PC-3 (cell line): Measurements from ENCODE around the gene PHKB. TPM values are rescaled to one million over a fixed set of nuclear protein-coding genes. Genes with fewer than 3 reads are reported as not detected.
"Not testable (repeated sequence)": the region's sequence is repeated elsewhere in the genome, so short reads cannot be mapped to it uniquely, and the experiment has no call there.

Experiments used
- ATAC-seq: fragments of 200-7000 bp; cut with Tn5 transposase; 2 replicates; pipeline ENCODE4 v1.9.1; 2020; ENCODE audit warnings: mild to moderate bottlenecking, moderate library complexity
- BruUV-seq: library from RNA; stranded (reverse); fragments of 400-500 nt; replicated peaks from 2 replicates; lab custom pipeline; 2021; lab: Mats Ljungman, UMichigan
- CTCF ChIA-PET: fragments of 300-600 bp; sonication (Branson Sonifier 250); formaldehyde crosslinking; loops from one replicate; lab custom pipeline; 2022; ENCODE audit warnings: antibody characterized with exemption; lab: Charles Lee
- POLR2A ChIA-PET: fragments of 300-600 bp; sonication (Branson Sonifier 250); formaldehyde crosslinking; loops from one replicate; lab custom pipeline; 2022; ENCODE audit warnings: antibody characterized with exemption; ENCODE audit not compliant: unreplicated experiment; lab: Charles Lee
- DNase-seq: peaks from one replicate; pipeline ENCODE4 v3.0.0-alpha.2; 2015
- H2AFZ ChIP-seq: fragments of 300-600 bp; sonication (generic); 2 replicates; pipeline ENCODE4 v1.6.0; 2016; ENCODE audit warnings: antibody characterized with exemption, low read length
- H3F3A ChIP-seq: fragments of 300-600 bp; sonication (generic); one replicate; pipeline ENCODE4 v1.6.0; 2017; ENCODE audit warnings: antibody characterized with exemption, low read length, control low read depth, mild to moderate bottlenecking; ENCODE audit not compliant: unreplicated experiment
- H3K27ac ChIP-seq: fragments of 300-600 bp; sonication (generic); 2 replicates; pipeline ENCODE4 v1.5.1; 2016; ENCODE audit warnings: mild to moderate bottlenecking, low read length
- H3K27me3 ChIP-seq: fragments of 300-600 bp; sonication (generic); 2 replicates; pipeline ENCODE4 v1.6.1; 2016; ENCODE audit warnings: low read length, mixed read lengths
- H3K36me3 ChIP-seq: fragments of 300-600 bp; sonication (generic); 2 replicates; pipeline ENCODE4 v1.6.1; 2016; ENCODE audit warnings: low read depth, mixed run types, low read length, mixed read lengths
- H3K4me1 ChIP-seq: fragments of 300-600 bp; sonication (generic); 2 replicates; pipeline ENCODE4 v1.5.1; 2016; ENCODE audit warnings: low read length; ENCODE audit not compliant: insufficient read depth
- H3K4me2 ChIP-seq: fragments of 300-600 bp; sonication (generic); 2 replicates; pipeline ENCODE4 v1.6.0; 2016; ENCODE audit warnings: low read length
- H3K4me3 ChIP-seq: fragments of 300-600 bp; sonication (generic); 2 replicates; pipeline ENCODE4 v1.5.1; 2016; ENCODE audit warnings: mild to moderate bottlenecking, low read length, mixed read lengths
- H3K79me2 ChIP-seq: fragments of 300-600 bp; sonication (generic); 2 replicates; pipeline ENCODE4 v1.6.1; 2017; ENCODE audit warnings: low read length, mixed read lengths
- H3K9ac ChIP-seq: fragments of 300-600 bp; sonication (generic); 2 replicates; pipeline ENCODE4 v1.6.0; 2016; ENCODE audit warnings: mild to moderate bottlenecking, low read length
- H3K9me2 ChIP-seq: fragments of 300-600 bp; sonication (generic); replicated peaks from 2 replicates; pipeline ENCODE4 v1.6.1; 2016; ENCODE audit warnings: mixed run types, low read length, mixed read lengths
- H3K9me3 ChIP-seq: fragments of 300-600 bp; sonication (generic); 2 replicates; pipeline ENCODE4 v1.6.1; 2016; ENCODE audit warnings: low read length, mixed read lengths
- H4K20me1 ChIP-seq: fragments of 300-600 bp; sonication (generic); 2 replicates; pipeline ENCODE4 v1.6.1; 2016; ENCODE audit warnings: low read length, mixed read lengths
- CTCF ChIP-seq: fragments of 300-600 bp; sonication (generic); conservative IDR thresholded peaks from 2 replicates; pipeline ENCODE4 v1.5.1; 2017; ENCODE audit warnings: antibody characterized with exemption, low read depth, mild to moderate bottlenecking, low read length
- EZH2 ChIP-seq: fragments of 300-600 bp; sonication (generic); IDR thresholded peaks from one replicate; pipeline ENCODE4 v1.6.1; 2017; ENCODE audit warnings: antibody characterized with exemption, mild to moderate bottlenecking, low read length; ENCODE audit not compliant: unreplicated experiment
- EZH2phosphoT487 ChIP-seq: fragments of 300-600 bp; sonication (generic); IDR thresholded peaks from 2 replicates; pipeline ENCODE4 v1.6.1; 2018; ENCODE audit warnings: mild to moderate bottlenecking, antibody characterized with exemption, low read length, borderline replicate concordance
- intact Hi-C: fragments of 100-400 bp; cut with micrococcal nuclease; formaldehyde crosslinking; loops from 2 replicates; pipeline ENCODE4 v1.9.0; 2023
- total RNA-seq: library from RNA; depleted of rRNA; stranded (reverse); fragments of >200 nt; gene quantifications from 2 replicates; pipeline ENCODE4 v1.2.3, GENCODE V29; 2014

Gene PHKB
- total RNA-seq, 1 experiment from 2014 or later, result 31.8 TPM

DNA sequence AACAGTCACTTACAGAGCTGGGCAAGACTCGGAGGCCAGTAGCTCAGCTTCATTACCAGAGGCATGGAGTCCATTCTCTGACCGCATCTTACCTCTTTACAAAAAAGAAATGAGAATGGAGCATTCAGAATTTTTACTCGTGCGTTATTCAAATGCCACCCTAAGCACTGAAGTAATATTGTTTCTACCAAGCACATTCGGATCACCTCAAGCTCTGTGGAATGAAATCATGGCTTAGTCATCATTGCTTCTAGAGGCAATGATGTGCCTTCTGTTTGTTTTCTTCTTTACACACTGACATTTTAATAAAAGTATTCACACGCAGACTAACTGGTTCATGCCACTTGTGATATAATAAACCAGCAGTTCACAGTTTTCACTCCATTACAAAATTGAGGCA, 206.8 kb downstream of the PHKB start:
- no peaks in the 10 kb centered on the region for H3K27me3 ChIP-seq
- H2AFZ ChIP-seq, result no peak overlapping the region
- ATAC-seq, result no peak
- no peak for DNase-seq
- no peaks in the 10 kb centered on the region for H3K79me2 ChIP-seq
- H3K9ac ChIP-seq, result no peak overlapping the region
- ChIA-PET CTCF (no interaction called here), POLR2A (no interaction called here)
- no peak overlapping the region for H3K4me2 ChIP-seq
- H3K27ac ChIP-seq, result no peak overlapping the region
- no peaks in the 10 kb centered on the region for H3K36me3 ChIP-seq
- H3K4me1 ChIP-seq, result peaks cover 18% of the 10 kb centered on the region
- BruUV-seq, result no TSS peak
- no peak overlapping the region for H3K4me3 ChIP-seq
- no peaks in the 10 kb centered on the region for H3F3A ChIP-seq
- H3K9me2 ChIP-seq, result no peaks in the 10 kb centered on the region
- H4K20me1 ChIP-seq, result no peaks in the 10 kb centered on the region
- H3K9me3 ChIP-seq, result no peaks in the 10 kb centered on the region
- intact Hi-C loops, result loop anchor here (10.0 kb wide), 1 partner anchor 203 kb away; the partner anchor contains the start of genes ITFG1 and PHKB
- TF ChIP-seq EZH2phosphoT487, result no peak
- TF ChIP-seq CTCF, result no peak
- TF ChIP-seq EZH2, result no peak

DNA sequence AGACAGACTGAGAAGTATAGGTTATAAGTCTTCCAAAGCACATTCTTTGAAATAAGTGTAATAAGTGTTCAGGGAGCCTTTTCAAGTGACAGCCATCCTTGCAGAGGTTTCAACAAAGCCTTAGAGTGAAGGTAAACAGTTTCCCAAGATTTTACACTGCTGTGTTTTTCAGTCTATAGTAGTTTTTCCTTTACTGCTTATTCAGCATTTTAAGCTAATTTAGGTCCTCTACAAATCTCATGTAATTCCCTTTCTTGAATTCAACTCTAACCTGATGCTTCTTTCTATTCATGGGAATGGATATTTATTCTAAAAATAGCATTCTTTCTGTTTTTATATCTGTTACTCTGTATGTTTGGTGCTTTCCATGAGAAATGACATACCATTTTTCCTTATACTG, 211.3 kb downstream of the PHKB start:
- POLR2A ChIA-PET, result no interaction called here
- intact Hi-C loops, result no loop called here
- Histone ChIP-seq H3K4me1 (no peaks in the 10 kb centered on the region), H4K20me1 (no peaks in the 10 kb centered on the region), H3K79me2 (no peaks in the 10 kb centered on the region), H3K9ac (no peak overlapping the region), H3K27ac (no peak overlapping the region), H3K9me2 (no peaks in the 10 kb centered on the region), H3F3A (no peaks in the 10 kb centered on the region), H3K4me2 (no peak overlapping the region), H3K9me3 (no peaks in the 10 kb centered on the region), H3K36me3 (no peaks in the 10 kb centered on the region; the same call in 1 of the 2 replicates), H3K27me3 (no peaks in the 10 kb centered on the region), H2AFZ (no peak overlapping the region), H3K4me3 (no peak overlapping the region)
- BruUV-seq, result no TSS peak
- TF ChIP-seq EZH2phosphoT487 (no peak), EZH2 (no peak), CTCF (no peak)
- CTCF ChIA-PET, result no interaction called here
- ATAC-seq, result no peak
- DNase-seq, result no peak

DNA sequence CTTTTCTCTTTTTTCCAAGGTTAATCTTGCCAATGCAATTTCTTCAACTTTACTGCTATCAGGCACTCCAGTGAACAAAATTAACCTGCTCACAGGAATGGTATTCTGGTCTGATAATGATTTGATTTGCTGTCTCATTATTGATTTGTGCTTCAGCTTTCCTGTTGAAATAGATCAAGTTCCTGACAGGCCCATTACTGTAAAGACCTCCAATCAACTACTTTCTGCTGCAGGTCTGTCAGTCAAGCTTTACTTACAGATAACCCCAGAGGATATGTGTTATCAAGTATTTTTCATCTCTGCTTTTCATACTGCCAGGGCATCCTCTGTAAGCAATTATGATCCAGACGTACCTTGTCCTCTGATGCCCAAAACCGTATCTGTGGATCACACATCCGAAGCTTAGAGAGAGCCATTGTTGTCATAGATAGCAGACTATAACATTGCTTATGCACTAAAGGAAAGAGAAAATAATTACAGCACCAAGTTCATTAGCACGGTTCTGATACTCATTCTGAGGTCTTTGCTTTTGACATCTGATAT, 215.6 kb downstream of the PHKB start:
- H3K27me3 ChIP-seq, result no peaks in the 10 kb centered on the region
- no peak overlapping the region for H3K27ac ChIP-seq
- H4K20me1 ChIP-seq, result no peaks in the 10 kb centered on the region
- no peaks in the 10 kb centered on the region; the same call in 1 of the 2 replicates for H3K36me3 ChIP-seq
- no peak overlapping the region for H3K4me2 ChIP-seq
- BruUV-seq, result no TSS peak
- no peak overlapping the region for H3K9ac ChIP-seq
- ATAC-seq (no peak), DNase-seq (no peak)
- H3K9me2 ChIP-seq, result no peaks in the 10 kb centered on the region
- ChIA-PET CTCF (no interaction called here), POLR2A (no interaction called here)
- TF ChIP-seq CTCF, result no peak
- no peak for TF ChIP-seq EZH2phosphoT487
- no peak overlapping the region for H2AFZ ChIP-seq
- no peaks in the 10 kb centered on the region for H3K9me3 ChIP-seq
- no peaks in the 10 kb centered on the region for H3K79me2 ChIP-seq
- intact Hi-C loops, result no loop called here
- H3F3A ChIP-seq, result no peaks in the 10 kb centered on the region
- no peaks in the 10 kb centered on the region for H3K4me1 ChIP-seq
- no peak overlapping the region for H3K4me3 ChIP-seq

DNA sequence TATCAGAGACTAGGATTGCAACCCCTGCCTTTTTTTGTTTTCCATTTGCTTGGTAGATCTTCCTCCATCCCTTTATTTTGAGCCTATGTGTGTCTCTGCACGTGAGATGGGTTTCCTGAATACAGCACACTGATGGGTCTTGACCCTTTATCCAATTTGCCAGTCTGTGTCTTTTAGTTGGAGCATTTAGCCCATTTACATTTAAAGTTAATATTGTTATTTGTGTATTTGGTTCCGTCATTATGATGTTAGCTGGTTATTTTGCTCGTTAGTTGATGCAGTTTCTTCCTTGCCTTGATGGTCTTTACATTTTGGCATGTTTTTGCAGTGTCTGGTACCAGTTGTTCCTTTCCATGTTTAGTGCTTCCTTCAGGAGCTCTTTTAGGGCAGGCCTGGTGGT, 220.4 kb downstream of the PHKB start:
- H3K4me3 ChIP-seq, H2AFZ ChIP-seq, BruUV-seq, H3K27ac ChIP-seq, H3K9ac ChIP-seq, H4K20me1 ChIP-seq, H3K79me2 ChIP-seq, POLR2A ChIA-PET, H3K4me1 ChIP-seq, DNase-seq, H3K36me3 ChIP-seq, H3F3A ChIP-seq, H3K4me2 ChIP-seq, H3K27me3 ChIP-seq, ATAC-seq, H3K9me3 ChIP-seq, intact Hi-C loops, H3K9me2 ChIP-seq, CTCF ChIA-PET: not testable (repeated sequence)
